ENCODE results near the gene ARHGAP12. TPM values are rescaled to one million over a fixed set of nuclear protein-coding genes. Genes with fewer than 3 reads are reported as not detected.

Gene ARHGAP12
- polyA plus RNA-seq, 1 of the 3 experiments (the other 2 are of a cell fraction) = 8.6 TPM

DNA sequence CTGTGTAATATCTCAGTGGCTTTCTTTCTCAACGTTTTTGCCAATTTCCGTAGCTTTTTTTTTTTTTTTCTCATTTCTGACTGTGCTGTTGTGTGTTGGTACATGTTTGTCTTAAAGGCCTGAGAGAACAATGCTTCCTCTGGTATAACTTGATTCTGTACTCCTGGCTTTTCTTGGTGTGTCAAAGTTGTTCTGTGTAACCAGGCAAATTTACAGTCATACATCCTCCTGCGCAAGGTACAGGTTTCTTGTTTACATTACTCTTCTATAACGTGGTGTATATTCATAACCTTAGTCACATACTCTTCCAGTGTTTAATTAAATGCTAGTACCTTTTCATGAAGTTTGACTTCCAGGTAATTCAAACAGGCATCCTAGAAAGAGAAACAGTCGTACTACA lies 8.3 kb upstream of the ARHGAP12 start (continued):
- TF ChIP-seq, protein P1, sequence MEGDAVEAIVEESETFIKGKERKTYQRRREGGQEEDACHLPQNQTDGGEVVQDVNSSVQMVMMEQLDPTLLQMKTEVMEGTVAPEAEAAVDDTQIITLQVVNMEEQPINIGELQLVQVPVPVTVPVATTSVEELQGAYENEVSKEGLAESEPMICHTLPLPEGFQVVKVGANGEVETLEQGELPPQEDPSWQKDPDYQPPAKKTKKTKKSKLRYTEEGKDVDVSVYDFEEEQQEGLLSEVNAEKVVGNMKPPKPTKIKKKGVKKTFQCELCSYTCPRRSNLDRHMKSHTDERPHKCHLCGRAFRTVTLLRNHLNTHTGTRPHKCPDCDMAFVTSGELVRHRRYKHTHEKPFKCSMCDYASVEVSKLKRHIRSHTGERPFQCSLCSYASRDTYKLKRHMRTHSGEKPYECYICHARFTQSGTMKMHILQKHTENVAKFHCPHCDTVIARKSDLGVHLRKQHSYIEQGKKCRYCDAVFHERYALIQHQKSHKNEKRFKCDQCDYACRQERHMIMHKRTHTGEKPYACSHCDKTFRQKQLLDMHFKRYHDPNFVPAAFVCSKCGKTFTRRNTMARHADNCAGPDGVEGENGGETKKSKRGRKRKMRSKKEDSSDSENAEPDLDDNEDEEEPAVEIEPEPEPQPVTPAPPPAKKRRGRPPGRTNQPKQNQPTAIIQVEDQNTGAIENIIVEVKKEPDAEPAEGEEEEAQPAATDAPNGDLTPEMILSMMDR (IDR thresholded peaks at IDR 0.05) = no peak
- TF ChIP-seq SMC3 (IDR thresholded peaks at IDR 0.05; ENCODE audit: low read depth, low read length) (no peak), NRF1 (IDR thresholded peaks at IDR 0.05; ENCODE audit: low read depth, low read length) (no peak)
- TF ChIP-seq, protein P2, sequence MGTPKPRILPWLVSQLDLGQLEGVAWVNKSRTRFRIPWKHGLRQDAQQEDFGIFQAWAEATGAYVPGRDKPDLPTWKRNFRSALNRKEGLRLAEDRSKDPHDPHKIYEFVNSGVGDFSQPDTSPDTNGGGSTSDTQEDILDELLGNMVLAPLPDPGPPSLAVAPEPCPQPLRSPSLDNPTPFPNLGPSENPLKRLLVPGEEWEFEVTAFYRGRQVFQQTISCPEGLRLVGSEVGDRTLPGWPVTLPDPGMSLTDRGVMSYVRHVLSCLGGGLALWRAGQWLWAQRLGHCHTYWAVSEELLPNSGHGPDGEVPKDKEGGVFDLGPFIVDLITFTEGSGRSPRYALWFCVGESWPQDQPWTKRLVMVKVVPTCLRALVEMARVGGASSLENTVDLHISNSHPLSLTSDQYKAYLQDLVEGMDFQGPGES (IDR thresholded peaks at IDR 0.05; ENCODE audit: low read depth, low read length) = no peak

DNA sequence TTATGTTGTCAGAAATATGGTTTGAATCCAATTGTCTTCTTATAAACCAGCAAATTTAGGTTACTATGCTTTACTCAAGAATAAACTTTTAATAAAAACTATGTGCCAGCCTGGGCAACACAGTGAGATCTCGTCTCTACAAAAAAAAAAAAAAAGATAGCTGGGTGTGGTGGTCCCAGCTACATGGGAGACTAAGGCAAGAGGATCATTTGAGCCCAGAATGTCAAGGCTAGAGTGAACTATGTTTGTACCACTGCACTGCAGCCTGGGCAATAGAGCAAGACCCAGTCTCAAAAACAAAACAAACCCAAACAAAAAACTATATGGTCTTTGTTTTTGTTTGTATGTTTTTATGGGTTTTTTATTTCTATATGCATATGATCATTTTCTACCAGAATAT lies 7.5 kb upstream of the ARHGAP12 start:
- H4K20me1 ChIP-seq (ENCODE audit: insufficient read depth) = no peaks in the 10 kb centered on the region
- no peaks in the 10 kb centered on the region for H3K9me3 ChIP-seq
- no peak overlapping the region for H3K4me3 ChIP-seq (ENCODE audit: low read depth in 2 of 2, low read length in 1 of 2)
- ChIA-PET CTCF (interaction anchor here (0.6 to 0.8 kb wide), 2 partner anchors 8 to 15 kb away, joined by 3 read pairs; no protein-coding TSS in a partner anchor), POLR2A (interaction anchor here (0.7 kb wide), 1 partner anchor 799 kb away, joined by 3 read pairs; no protein-coding TSS in a partner anchor)
- no peak overlapping the region for H3K9ac ChIP-seq
- no peaks in the 10 kb centered on the region for H3K79me2 ChIP-seq (ENCODE audit: insufficient read depth)
- no peak overlapping the region for H3K27ac ChIP-seq (ENCODE audit: low read depth in 2 of 2, low read length in 1 of 2)
- H2AFZ ChIP-seq (ENCODE audit: low read depth) = no peak overlapping the region
- H3K4me2 ChIP-seq = no peak overlapping the region
- H3F3A ChIP-seq (replicated peaks; ENCODE audit: insufficient read depth) = peaks cover 14% of the 10 kb centered on the region
- H3K9me2 ChIP-seq = no peaks in the 10 kb centered on the region
- DNase-seq = no peak
- no peak for TF ChIP-seq RAD21 (IDR thresholded peaks at IDR 0.05; ENCODE audit: low read length)
- peaks cover 11 to 15% of the 10 kb centered on the region in 2 experiments for H3K4me1 ChIP-seq (ENCODE audit: control insufficient read depth in 1 of 2, insufficient read depth in 2 of 2, low read depth in 1 of 2, low read length in 1 of 2)
- H3K36me3 ChIP-seq (replicated peaks in 1 of 2; ENCODE audit: control insufficient read depth in 1 of 2, insufficient read depth in 2 of 2, low read length in 1 of 2) = no peaks in the 10 kb centered on the region
- no peaks in the 10 kb centered on the region for H3K27me3 ChIP-seq (ENCODE audit: insufficient read depth)
- 87% methylated on average over 1 of the region's 1 CpG for WGBS (ENCODE audit: low lambda C conversion rate)

DNA sequence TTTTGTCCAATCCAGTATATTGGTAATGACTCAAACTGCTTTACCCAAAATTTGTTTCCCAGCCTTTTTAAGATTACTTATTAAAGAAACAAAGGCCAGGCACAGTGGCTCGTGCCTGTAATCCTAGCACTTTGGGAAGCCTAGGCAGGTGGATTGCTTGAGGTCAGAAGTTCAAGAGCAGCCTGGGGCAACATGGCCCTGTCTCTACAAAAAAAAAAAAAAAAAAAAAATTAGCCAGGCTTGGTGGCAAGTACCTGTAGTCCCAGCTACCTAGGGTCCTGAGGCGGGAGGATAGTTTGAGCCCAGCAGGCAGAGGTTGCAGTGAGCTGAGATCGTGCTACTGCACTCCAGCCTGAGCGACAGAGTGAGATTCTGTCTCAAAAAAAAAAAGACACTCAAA lies 7.0 kb upstream of the ARHGAP12 start:
- H3K9me2 ChIP-seq = no peaks in the 10 kb centered on the region
- no peak overlapping the region for H3K4me3 ChIP-seq (ENCODE audit: low read depth in 2 of 2, low read length in 1 of 2)
- ChIA-PET CTCF (no interaction called here), POLR2A (interaction anchor here (0.7 kb wide), 1 partner anchor 799 kb away, joined by 3 read pairs; no protein-coding TSS in a partner anchor)
- TF ChIP-seq, protein P3, sequence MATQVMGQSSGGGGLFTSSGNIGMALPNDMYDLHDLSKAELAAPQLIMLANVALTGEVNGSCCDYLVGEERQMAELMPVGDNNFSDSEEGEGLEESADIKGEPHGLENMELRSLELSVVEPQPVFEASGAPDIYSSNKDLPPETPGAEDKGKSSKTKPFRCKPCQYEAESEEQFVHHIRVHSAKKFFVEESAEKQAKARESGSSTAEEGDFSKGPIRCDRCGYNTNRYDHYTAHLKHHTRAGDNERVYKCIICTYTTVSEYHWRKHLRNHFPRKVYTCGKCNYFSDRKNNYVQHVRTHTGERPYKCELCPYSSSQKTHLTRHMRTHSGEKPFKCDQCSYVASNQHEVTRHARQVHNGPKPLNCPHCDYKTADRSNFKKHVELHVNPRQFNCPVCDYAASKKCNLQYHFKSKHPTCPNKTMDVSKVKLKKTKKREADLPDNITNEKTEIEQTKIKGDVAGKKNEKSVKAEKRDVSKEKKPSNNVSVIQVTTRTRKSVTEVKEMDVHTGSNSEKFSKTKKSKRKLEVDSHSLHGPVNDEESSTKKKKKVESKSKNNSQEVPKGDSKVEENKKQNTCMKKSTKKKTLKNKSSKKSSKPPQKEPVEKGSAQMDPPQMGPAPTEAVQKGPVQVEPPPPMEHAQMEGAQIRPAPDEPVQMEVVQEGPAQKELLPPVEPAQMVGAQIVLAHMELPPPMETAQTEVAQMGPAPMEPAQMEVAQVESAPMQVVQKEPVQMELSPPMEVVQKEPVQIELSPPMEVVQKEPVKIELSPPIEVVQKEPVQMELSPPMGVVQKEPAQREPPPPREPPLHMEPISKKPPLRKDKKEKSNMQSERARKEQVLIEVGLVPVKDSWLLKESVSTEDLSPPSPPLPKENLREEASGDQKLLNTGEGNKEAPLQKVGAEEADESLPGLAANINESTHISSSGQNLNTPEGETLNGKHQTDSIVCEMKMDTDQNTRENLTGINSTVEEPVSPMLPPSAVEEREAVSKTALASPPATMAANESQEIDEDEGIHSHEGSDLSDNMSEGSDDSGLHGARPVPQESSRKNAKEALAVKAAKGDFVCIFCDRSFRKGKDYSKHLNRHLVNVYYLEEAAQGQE (IDR thresholded peaks at IDR 0.05; ENCODE audit: low read depth, low read length) = no peak
- TF ChIP-seq JUND (IDR thresholded peaks at IDR 0.05) (no peak), RXRA (IDR thresholded peaks at IDR 0.05; ENCODE audit: borderline replicate concordance, low read depth) (no peak), FOXJ3 (CRISPR knock-in tag; IDR thresholded peaks at IDR 0.05) (no peak), FOSL2 (IDR thresholded peaks at IDR 0.05; ENCODE audit: borderline replicate concordance, low read depth) (no peak), YY1 (IDR thresholded peaks at IDR 0.05; ENCODE audit: low read depth) (no peak), CHD2 (IDR thresholded peaks at IDR 0.05; ENCODE audit: low read length, partially characterized antibody) (no peak)
- TF ChIP-seq, protein P2 (IDR thresholded peaks at IDR 0.05; ENCODE audit: low read depth, low read length) = no peak
- TF ChIP-seq, protein P4, sequence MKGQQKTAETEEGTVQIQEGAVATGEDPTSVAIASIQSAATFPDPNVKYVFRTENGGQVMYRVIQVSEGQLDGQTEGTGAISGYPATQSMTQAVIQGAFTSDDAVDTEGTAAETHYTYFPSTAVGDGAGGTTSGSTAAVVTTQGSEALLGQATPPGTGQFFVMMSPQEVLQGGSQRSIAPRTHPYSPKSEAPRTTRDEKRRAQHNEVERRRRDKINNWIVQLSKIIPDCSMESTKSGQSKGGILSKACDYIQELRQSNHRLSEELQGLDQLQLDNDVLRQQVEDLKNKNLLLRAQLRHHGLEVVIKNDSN (IDR thresholded peaks at IDR 0.05; ENCODE audit: borderline replicate concordance, low read depth) = no peak
- TF ChIP-seq, protein P5, sequence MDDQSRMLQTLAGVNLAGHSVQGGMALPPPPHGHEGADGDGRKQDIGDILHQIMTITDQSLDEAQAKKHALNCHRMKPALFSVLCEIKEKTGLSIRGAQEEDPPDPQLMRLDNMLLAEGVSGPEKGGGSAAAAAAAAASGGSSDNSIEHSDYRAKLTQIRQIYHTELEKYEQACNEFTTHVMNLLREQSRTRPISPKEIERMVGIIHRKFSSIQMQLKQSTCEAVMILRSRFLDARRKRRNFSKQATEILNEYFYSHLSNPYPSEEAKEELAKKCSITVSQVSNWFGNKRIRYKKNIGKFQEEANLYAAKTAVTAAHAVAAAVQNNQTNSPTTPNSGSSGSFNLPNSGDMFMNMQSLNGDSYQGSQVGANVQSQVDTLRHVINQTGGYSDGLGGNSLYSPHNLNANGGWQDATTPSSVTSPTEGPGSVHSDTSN (IDR thresholded peaks at IDR 0.05) = no peak
- peaks cover 7 to 13% of the 10 kb centered on the region in 2 experiments for H3K4me1 ChIP-seq (ENCODE audit: control insufficient read depth in 1 of 2, insufficient read depth in 2 of 2, low read depth in 1 of 2, low read length in 1 of 2)
- no peaks in the 10 kb centered on the region for H3K36me3 ChIP-seq (replicated peaks in 1 of 2; ENCODE audit: control insufficient read depth in 1 of 2, insufficient read depth in 2 of 2, low read length in 1 of 2)
- no peaks in the 10 kb centered on the region for H4K20me1 ChIP-seq (ENCODE audit: insufficient read depth)
- no peak overlapping the region for H3K27ac ChIP-seq (ENCODE audit: low read depth in 2 of 2, low read length in 1 of 2)
- no peaks in the 10 kb centered on the region for H3K9me3 ChIP-seq
- 88% methylated on average over 4 of the region's 4 CpGs for WGBS (ENCODE audit: low lambda C conversion rate)
- H3K27me3 ChIP-seq (ENCODE audit: insufficient read depth) = no peaks in the 10 kb centered on the region
- peaks cover 16% of the 10 kb centered on the region for H3F3A ChIP-seq (replicated peaks; ENCODE audit: insufficient read depth)
- H3K9ac ChIP-seq = no peak overlapping the region
- H3K79me2 ChIP-seq (ENCODE audit: insufficient read depth) = no peaks in the 10 kb centered on the region
- no peak for DNase-seq
- H2AFZ ChIP-seq (ENCODE audit: low read depth) = no peak overlapping the region
- no peak overlapping the region for H3K4me2 ChIP-seq
